ENCODE measurements around the gene CORO1C.
"Not testable (repeated sequence)": the region's sequence is repeated elsewhere in the genome, so short reads cannot be mapped to it uniquely, and the experiment has no call there.

The CORO1C gene

DNA sequence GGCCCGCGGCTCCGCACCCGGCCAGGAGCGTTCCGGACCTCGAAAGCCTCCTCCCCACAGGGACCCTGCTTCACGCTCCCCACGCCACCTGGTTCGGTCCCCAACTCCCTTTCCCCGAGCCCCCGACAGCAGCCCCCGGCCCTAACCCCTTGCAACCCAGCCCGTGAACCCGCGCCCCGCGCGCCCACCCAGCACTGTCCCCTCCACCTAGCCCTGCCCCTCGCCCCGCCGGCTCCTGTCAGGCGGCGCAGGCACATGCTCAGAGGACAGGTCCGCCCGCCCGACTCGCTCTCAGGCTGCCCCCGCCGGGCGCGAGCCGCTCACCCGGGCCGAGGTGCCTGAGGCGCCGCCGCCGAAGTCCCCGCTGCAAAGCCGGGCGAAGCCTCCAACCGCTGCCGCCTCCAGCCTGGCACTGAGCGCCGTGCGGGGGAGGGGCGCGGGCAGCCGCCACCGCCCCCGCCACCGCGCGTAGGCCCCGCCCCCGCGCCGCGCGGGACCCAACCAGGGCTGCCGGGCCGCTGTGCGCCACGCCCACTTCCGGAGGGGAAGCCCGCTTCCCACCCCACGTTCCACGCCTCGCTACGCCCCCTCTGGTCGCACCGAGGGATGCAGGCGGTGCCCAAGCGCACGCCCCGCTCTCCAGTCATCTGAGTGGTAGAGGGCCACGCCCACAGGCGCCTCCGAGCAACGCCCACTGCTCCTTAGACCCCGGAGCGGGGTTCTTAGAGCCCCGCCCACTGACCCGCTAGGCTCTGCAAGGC is at the start of gene CORO1C:
TSS of gene CORO1C (minus strand) at position 414 of the 761 bp plus-strand sequence. CDS start 30,200 bp downstream, outside the sequence.
- peak; percentile 87 for DNase-seq (ENCODE audit: low read depth, low spot score)

DNA sequence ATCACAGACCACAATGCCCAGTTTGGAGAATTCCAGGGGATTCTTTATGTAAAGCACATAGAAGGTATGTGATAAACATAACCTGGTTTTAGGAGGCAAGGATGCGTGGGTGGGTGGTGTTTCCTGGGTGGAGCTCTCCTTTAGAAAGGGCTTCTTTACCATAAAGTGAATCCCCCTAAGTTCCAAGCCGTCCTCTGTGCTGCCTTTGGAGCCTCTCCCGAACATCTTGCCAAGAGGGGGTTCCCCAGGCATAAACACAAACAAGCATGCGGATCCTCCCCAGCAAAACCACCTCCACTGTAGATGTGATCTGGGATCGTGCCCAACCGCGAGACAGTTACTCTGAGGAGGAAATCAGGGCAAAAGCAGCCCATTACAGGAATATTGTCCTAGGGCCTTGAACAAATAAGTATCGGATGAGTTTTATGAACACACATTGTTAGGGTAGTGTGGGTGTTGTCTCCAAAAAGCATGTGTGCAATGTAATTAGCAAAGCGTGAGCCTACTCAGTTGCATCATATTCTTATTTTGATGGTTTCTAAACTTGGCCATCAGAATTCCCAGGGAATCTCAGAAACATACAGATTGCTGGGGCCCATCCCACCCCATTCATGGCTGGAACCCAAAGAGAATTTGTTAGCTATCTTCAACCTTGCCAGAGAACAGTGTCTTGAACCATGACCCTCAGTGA is 48.8 kb upstream of the CORO1C start:
- no peak for DNase-seq (ENCODE audit: low read depth, low spot score)

DNA sequence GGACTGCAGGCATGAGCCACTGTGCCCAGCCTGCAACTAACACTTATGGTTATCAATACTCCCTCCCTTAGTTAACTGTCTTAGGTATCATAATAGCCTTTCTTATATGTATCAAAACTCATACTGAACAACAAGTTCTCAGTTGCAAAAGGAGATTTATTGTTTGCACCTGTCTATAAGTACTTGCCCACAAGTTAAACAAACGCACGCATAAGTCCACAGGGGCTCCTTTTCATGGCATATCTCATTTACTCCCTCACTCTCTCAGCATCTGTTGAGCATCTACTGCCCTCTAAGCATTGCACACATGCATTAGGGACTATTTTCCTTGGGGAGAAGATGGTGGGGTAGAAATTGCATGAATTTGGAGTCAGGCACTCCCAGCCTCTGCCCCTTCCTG is 46.7 kb upstream of the CORO1C start:
- DNase-seq (ENCODE audit: low read depth, low spot score): no peak

DNA sequence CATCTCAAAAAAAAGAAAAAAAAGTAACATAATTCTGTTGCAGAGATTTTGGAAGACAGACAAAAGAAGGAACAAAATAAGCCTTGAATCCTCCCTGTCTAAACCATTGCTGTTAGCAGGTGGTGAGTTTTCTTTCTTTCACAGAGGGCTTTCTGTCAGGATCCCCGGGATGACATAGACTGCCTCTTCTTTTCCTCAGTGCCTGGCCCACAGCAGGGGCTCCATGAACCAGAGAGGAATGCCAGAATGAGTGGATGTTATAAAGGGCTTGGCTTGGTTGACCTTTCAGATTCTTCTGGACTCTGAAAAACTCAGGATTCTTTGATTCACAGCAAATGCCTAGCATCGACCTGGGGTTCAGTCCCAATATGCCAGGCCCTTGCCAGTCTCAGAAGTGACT is 45.8 kb upstream of the CORO1C start:
- no peak for DNase-seq (ENCODE audit: low read depth, low spot score)

DNA sequence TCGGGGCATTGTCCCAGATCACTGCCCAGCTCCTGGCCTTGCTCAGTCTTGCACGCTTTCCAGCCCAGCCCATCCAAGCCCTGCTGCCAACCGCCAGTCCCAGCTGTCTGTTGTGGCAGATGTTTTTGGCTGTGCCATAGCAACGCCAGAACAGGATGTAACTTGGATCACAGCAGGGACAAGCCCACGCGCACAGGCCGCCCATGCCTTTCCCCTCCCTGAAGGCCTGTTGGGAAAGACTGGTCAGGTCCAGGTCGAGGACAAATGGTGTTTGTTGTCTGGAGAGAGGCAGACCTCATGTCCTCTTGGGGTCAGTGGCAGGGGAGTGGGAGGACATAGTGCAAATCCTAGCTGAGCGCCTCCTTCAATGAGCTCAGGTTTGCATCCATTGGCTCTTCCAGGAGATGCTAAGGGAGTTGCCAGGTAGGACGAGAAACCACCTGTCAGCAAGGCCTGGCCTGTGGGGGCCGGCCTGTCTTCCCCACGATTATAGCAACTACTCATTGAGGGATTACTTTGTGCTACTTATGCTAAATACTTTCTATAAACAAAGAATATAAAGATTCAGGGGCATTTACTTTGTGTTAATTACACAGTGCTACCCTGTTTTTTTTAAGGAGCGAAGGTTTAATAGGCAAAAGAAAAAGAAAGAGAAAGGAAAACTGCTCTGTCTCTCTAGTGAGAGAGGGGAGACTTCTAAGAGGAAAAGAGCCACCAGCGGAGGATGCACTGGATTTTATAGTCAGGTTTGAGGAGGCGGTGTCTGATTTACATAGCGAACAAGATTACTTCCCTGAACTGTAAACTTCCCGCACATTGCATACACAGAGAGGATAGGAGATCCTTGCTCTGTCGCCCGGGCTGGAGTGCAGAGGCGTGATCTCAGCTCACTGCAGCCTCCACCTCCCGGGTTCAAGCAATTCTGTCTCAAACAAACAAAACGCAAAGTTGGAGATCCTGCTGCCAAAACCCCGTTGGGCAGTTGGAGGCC is 42.8 kb upstream of the CORO1C start:
- DNase-seq (ENCODE audit: low read depth, low spot score): no peak

DNA sequence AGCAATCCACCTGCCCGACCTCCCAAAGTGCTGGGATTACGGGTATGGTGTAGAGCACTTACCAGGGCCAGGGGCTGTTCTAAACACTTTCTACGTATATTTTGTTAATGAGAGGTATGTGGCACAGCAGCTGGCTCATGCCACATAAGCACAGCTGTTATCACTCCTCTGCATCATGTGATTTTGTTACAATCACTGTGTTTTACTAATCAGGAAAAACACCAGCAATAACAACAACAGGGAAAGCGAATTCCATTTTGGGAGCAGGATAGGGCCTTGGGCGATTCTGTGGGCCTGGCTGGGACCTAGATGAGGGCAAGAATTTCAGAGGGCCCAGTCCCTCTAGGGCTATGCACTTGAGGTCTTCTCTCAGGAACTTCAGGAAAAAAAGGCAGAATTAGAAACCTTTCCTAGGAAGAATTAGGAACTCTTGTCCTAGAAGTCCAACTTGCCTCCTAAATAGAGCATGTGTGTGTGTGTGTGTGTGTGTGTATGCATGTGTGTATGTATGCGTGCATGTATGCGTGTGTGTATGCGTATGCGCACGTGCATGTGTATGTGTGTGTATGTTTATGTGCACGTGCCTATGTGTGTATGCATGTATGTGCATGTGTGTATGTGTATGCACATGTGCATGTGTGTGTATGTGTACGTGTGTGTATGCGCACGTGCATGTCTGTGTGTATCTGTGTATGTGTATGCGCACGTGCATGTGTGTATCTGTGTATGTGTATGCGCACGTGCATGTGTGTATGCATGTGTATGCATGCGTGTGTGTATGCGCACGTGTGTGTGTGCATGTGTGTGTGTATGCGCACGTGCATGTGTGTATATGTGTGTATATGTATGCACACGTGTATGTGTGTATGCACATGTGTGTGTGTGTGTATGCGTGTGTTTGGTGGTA is 41.8 kb upstream of the CORO1C start:
- no peak for DNase-seq (ENCODE audit: low read depth, low spot score)

DNA sequence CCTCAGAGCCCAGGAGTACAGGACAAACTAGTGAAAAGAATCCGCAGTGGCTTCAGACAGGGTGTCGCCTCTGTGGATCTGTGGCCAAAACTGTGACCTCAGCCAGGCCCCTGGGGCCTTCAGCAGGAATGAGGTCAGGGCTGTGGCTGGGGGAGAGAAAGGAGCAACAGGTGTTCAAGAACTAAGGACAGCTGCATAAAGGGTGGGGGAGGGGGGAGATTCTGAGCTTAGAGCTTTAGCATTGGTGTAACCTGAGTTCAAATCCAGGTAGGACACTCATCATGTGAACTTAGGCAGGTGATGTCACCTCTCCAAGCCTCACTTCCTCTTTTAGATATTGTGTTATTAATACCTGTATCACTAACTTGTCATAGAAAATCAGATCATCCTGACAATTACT is 40.9 kb upstream of the CORO1C start:
- no peak for DNase-seq (ENCODE audit: low read depth, low spot score)

DNA sequence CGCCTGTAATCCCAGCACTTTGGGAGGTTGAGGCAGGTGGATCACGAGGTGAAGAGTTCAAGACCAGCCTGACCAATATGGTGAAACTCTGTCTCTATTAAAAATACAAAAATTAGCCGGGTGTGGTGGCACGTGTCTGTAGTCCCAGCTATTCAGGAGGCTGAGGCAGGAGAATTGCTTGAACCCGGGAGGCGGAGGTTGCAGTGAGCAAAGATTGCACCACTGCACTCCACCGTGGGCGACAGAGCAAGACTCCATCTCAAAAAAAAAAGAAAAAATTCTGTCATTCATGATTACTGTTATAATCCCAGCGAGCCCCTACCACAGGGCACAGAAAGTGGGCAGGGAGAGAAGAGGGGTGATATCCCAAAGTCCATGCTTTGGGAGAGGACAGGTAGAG is 40.5 kb upstream of the CORO1C start:
- not testable (repeated sequence) for DNase-seq (ENCODE audit: low read depth, low spot score)

DNA sequence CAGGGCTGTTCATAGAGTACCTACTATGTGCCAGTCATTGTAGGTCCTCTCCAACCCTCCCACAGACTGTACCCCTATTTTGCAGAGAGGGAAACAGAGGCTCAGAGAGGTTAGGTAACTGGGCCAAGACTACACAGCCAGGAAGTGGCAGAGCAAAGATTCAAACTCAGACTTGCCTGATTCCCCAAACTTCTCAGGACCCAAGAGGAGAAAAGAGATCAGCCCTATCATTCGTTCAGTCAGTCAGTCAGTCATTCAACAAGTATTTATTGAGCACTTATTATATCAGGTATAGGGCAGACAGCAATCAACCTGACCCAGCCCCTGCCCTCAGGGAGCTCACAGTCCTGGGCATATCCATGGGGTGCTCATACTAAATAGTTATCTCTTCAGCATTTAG is 39.6 kb upstream of the CORO1C start:
- DNase-seq (ENCODE audit: low read depth, low spot score): no peak

DNA sequence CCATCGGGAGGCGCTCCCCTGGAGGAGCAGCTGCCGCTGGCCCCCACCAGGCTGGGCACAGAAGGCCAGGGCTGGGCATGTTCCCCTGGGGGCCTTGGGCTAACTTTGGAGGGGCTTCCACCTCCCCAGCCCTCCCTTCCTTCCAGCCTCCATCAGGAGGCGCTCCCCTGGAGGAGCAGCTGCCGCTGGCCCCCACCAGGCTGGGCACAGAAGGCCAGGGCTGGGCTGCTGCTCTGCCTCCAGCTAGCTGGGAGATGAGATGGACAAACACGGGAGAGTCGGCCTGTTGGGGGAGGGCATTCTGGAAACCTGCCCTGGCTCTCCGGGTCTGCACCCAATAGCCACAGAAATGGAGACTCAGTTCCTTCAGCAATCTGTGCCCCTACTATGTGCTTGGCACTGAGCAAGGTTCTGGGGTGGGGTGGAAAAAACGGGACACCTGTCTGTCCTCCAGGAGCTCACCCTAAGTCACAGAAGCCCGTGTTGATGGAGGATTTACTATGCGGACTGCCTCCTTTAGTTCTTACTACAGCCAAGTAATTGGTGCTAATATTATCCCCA is 39.0 kb upstream of the CORO1C start:
- DNase-seq (ENCODE audit: low read depth, low spot score): no peak

DNA sequence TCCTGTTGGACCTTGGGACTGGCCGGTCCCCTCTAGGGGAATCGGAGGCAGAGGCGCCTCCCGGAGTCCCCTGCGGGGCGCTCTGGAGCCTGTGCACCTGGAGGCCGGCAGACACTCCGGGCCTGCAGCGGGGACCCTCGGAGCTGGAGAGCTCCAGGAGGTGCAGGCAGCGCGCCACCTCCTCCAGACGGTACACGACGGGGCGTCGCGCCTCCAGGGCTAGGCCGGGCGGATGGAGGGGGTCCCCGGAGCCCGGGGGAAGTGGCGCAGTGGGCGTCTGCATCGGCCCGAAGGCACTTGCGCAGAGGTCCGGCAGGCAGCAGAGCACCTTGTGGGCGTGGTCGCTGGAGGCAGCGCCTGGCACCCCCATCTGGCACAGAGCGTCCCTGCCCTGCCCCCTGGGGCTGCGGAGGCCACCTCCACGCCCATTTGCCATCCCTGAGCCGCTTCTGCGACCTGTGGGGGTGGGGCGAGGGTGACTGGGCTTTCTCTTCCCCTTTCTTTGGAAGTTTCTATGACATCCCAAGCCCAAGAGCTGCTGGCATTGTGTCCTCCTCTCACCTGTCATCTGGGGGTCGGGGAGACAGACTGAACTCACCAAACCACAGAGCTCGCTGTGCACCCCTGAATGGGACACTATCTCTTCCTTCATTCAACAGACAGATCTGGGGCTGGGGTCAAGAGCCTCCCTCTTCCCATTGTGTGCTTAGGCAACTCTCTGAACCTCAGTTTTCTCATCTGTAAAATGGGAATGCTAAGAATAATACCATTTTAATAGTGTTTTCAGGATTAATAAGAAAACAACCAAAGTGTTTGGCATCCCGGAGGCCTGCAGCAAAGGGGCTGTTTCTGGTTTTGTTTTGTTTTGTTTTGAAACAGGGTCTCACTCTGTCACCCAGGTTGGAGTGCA is 37.5 kb upstream of the CORO1C start:
- DNase-seq (ENCODE audit: low read depth, low spot score): no peak

DNA sequence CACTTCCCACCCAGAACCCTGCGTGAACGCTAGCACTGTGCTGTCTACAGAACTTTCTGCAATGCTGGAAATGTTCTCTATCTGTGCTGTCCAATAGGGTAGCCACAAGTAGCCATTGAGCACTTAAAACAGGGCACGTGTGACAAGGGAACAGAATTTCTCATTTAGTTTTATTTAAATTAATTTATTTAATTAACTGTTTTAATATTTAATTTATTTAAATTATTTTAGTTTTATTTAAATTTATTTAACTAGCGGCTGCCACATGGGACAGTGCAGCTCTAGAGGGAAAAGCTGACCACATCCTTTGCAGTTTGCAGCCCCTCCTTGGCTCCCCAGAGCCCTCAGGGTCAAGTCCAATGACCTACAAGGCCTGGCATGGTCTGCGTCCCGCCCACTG is 35.0 kb upstream of the CORO1C start:
- no peak for DNase-seq (ENCODE audit: low read depth, low spot score)

DNA sequence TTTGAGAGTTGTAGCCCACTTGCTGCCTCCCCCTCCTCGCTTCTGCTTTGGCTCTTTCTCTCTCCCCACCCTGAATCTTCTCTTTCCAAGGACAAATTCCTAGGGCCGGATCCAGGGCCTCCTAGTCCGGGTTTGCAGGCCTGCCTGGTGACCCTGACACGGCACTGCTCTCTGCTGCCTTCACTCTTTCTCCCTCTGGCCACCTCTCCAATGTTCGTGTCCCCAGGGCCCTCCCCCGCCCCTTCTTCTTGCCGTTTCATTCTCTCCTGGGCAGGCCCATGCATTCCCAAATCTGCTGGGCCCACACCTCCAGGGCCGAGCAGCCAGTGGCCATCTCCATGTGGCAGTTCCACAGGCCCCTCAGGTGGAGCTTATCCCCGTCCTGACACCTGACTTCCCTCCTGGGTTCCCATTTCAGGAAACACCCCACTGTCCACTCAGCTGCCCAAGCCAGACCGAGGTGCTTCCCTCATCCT is 34.0 kb upstream of the CORO1C start:
- no peak for DNase-seq (ENCODE audit: low read depth, low spot score)

DNA sequence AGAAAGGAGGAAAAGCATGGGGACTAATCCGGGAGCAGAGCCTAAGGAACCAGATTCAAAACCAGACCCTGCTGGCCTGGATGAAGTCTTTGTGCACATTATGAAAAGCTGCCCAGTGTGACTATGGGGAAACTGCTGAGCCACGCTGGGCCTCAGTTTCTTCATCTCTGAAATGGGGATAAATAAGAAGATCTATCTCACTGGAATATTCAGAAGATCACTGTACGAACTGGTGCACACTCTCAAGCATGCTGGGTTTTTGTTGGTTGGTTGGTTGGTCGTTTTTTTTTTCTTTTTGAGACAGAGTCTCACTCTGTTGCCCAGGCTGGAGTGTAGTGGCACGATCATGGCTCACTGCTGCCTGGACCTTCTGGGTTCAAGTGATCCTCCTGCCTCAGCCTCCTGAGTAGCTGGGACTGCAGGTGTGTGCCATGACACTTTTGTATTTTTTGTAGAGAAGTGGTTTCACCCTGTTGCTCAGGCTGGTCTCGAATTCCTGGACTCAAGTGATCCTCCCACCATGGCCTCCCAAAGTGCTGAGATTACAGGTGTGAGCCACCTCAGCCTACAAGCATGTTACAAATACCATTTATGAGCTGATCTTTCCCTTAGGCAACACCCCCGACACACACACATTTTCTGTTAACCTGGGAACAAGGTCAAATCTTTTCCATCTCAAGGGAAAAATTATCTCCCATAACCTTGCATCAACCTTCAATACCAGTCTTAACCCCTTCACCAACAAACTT is 33.4 kb upstream of the CORO1C start:
- no peak for DNase-seq (ENCODE audit: low read depth, low spot score)

DNA sequence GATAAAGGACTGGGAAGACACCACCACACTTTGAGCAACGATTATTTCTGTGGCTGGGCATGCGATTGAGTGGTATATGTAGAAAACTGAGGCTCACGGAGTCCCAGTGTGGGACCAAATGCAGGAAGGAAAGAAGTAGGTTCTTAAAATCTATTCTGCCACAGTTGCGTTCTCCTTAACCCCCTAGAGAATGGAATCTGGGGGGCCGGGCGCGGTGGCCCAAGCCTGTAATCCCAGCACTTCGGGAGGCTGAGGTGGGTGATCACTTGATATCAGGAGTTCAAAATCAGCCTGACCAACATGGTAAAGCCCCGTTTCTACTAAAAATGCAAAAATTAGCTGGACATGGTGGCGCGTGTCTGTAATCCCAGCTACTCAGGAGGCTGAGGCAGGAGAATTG is 29.9 kb upstream of the CORO1C start:
- no peak for DNase-seq (ENCODE audit: low read depth, low spot score)

DNA sequence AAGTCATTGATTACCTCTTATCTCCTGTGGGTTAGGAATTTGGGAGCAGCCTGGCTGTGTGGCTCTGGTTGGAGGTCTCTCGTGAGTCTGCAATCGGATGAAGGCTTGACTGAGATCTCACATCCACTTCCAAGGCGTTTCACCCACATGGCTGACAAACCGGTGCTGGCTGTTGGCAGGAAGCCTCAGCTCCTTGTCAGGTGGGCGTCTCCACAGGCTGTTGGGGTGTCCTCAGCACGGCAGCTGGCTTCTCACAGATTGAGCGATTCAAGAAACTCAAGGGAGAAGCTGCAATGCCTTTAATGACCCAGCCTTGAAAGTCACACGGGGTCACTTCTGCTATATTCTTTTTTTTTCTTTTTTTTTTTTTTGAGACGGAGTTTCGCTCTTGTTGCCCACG is 28.6 kb upstream of the CORO1C start:
- no peak for DNase-seq (ENCODE audit: low read depth, low spot score)

DNA sequence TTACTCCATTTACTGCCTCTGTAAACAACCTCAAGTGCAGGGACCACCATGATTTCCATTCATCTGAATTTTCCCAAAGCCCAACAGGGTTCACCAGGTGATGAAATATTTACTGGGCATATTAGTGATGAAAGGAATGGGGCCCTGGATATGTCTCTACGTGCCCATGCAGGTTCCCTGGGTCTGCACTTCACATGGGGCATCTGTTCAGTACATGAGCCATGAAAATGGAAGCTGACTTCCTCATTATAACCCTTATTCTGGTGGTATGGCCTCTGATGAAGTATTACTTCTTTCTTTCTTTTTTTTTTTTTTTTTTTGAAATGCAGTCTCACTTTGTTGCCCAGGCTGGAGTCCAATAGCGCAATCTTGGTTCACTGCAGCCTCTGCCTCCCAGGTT is 26.5 kb upstream of the CORO1C start:
- DNase-seq (ENCODE audit: low read depth, low spot score): no peak

DNA sequence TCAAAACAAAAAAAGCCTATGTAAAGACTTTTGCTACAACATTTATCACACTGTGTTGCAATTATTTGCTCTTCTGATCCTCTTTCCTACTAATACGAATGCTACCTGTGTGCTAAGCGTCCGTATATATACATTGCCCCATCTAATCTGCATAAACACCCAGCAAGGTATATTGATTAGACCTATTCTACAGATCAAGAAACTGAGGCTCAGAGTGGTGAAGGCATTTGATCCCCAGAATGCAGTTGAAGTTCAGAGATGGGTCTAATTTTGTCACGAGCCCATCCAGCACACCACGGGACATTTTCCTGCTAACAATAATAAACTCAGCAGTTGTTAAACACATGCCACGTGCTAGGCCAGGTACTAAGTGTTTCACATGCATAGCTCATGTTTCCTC is 25.1 kb upstream of the CORO1C start:
- no peak for DNase-seq (ENCODE audit: low read depth, low spot score)

DNA sequence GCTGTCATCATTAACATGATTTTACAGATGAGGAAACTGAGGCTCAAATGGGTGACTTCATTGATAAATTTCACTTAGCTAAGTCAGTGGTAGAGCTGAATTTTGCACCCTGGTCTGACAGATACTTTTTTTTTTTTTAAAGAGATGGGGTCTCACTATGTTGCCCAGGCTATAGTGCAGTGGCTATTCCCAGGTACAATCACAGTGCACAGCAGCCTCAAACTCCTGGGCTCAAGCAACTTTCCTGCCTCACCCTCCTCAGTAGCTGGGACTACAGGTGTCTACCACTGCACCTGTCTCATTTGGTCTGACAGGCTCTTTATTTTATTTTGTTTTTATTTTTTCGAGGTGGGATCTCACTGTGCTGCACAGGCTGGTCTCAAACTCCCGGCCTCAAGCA is 24.2 kb upstream of the CORO1C start:
- no peak for DNase-seq (ENCODE audit: low read depth, low spot score)

Data from activated CD4-positive, CD25-positive, alpha-beta regulatory T cell treated with anti-CD3 and anti-CD28 coated beads, Interleukin-2, amount 50 U/mL, for 16 hours (primary cell).